NCI-H2081 treated with DMSO at 0.1 percent for 48 hours (cell line): ENCODE measurements around the gene MAP3K10.
"Not testable (repeated sequence)": the region's sequence is repeated elsewhere in the genome, so short reads cannot be mapped to it uniquely, and the experiment has no call there.

Source experiments
- DNase-seq: peaks from one replicate; lab custom pipeline; 2025; lab: John Stamatoyannopoulos, UW

Gene MAP3K10

GRCh38 chr19:40217027-40217810, 26.0 kb downstream of the MAP3K10 start:
- DNase-seq: peak; percentile 3

GRCh38 chr19:40217934-40218890, 27.0 kb downstream of the MAP3K10 start, which contains the start of gene TTC9B:
TTC9B (minus strand) TSS chr19:40218384; CDS start chr19:40218381, 3 bp downstream.
- no peak for DNase-seq

- not testable (repeated sequence) for DNase-seq
Measured at GRCh38 chr19:40219029-40219428, 27.8 kb downstream of the MAP3K10 start.

GRCh38 chr19:40219721-40220276, 28.6 kb downstream of the MAP3K10 start:
- DNase-seq: no peak

GRCh38 chr19:40220674-40221073, 29.4 kb downstream of the MAP3K10 start:
- DNase-seq: no peak

- peak; percentile 52 for DNase-seq
Measured at GRCh38 chr19:40221858-40222619, 30.8 kb downstream of the MAP3K10 start.

- no peak for DNase-seq
Measured at GRCh38 chr19:40223135-40223822, 32.1 kb downstream of the MAP3K10 start.

- no peak for DNase-seq
Measured at GRCh38 chr19:40224342-40225150, 33.3 kb downstream of the MAP3K10 start.

- DNase-seq: no peak
Measured at GRCh38 chr19:40225440-40226305, 34.4 kb downstream of the MAP3K10 start.

- no peak for DNase-seq
Measured at GRCh38 chr19:40228346-40228745, 37.1 kb downstream of the MAP3K10 start.

- no peak for DNase-seq
Measured at GRCh38 chr19:40228863-40229262, 37.6 kb downstream of the MAP3K10 start.

GRCh38 chr19:40229484-40229883, 38.3 kb downstream of the MAP3K10 start:
- DNase-seq: no peak

GRCh38 chr19:40229926-40230417, 38.7 kb downstream of the MAP3K10 start:
- DNase-seq: no peak

GRCh38 chr19:40231057-40231456, 39.8 kb downstream of the MAP3K10 start:
- DNase-seq: no peak

GRCh38 chr19:40231544-40232424, 40.6 kb downstream of the MAP3K10 start:
- DNase-seq: no peak

- DNase-seq: no peak
Measured at GRCh38 chr19:40232479-40232878, 41.3 kb downstream of the MAP3K10 start.

GRCh38 chr19:40232949-40233810, 42.0 kb downstream of the MAP3K10 start:
- no peak for DNase-seq
